Keratinocyte (primary cell): ENCODE results near the gene NR6A1. TPM values are rescaled to one million over a fixed set of nuclear protein-coding genes. Genes with fewer than 3 reads are reported as not detected.

Experiments used
- DNase-seq: peaks from one replicate; pipeline ENCODE4 v3.0.0-alpha.2; 2011; ENCODE audit warnings: low read depth, missing footprints, low spot score
- FAIRE-seq: peaks from 2 replicates; lab custom pipeline; 2011; peaks lifted over from hg19 to GRCh38; lab: Jason Lieb, UNC
- H2AFZ ChIP-seq: 2 replicates; pipeline ENCODE4 v1.6.0; 2012; ENCODE audit warnings: low read length, control low read depth, inconsistent platforms; ENCODE audit not compliant: control insufficient read depth
- H3K27ac ChIP-seq: 2 replicates; pipeline ENCODE4 v1.5.1; 2011; ENCODE audit warnings: low read length; ENCODE audit not compliant: control insufficient read depth, insufficient read depth
- H3K27me3 ChIP-seq: 3 replicates; pipeline ENCODE4 v1.6.0; 2011; ENCODE audit warnings: low read length; ENCODE audit not compliant: control insufficient read depth, insufficient read depth; ENCODE audit errors: extremely low read depth
- H3K36me3 ChIP-seq, 2 experiments: 2 replicates in 1 of 2; 3 replicates in 1 of 2; pipeline ENCODE4 v1.5.1; 2011; ENCODE audit warnings: low read length in 2 of 2, mild to moderate bottlenecking in 1 of 2; ENCODE audit not compliant: control insufficient read depth in 2 of 2, insufficient read depth in 2 of 2; ENCODE audit errors: extremely low read depth in 1 of 2
- H3K4me1 ChIP-seq: 3 replicates; pipeline ENCODE4 v1.5.1; 2011; ENCODE audit warnings: low read length; ENCODE audit not compliant: control insufficient read depth, insufficient read depth; ENCODE audit errors: extremely low read depth
- H3K4me2 ChIP-seq: 3 replicates; pipeline ENCODE4 v1.6.0; 2011; ENCODE audit warnings: low read depth, low read length; ENCODE audit not compliant: control insufficient read depth, insufficient read depth; ENCODE audit errors: extremely low read depth
- H3K4me3 ChIP-seq, 3 experiments: fragments of 200-600 bp in 1 of 3; sonication (generic) in 1 of 3; 2 replicates in 2 of 3; 3 replicates in 1 of 3; pipeline ENCODE4 v1.5.1; 2011 to 2016; ENCODE audit warnings: low read length in 3 of 3, mild to moderate bottlenecking in 3 of 3, control low read depth in 2 of 3, inconsistent platforms in 1 of 3, low read depth in 1 of 3, mixed read lengths in 1 of 3, mixed run types in 1 of 3, moderate library complexity in 1 of 3; ENCODE audit not compliant: control insufficient read depth in 2 of 3, insufficient read depth in 2 of 3; ENCODE audit errors: extremely low read depth in 1 of 3
- H3K79me2 ChIP-seq: 2 replicates; pipeline ENCODE4 v1.6.0; 2012; ENCODE audit warnings: low read length; ENCODE audit not compliant: control insufficient read depth, insufficient read depth
- H3K9ac ChIP-seq: 3 replicates; pipeline ENCODE4 v1.6.0; 2011; ENCODE audit warnings: low read length; ENCODE audit not compliant: control insufficient read depth, insufficient read depth; ENCODE audit errors: extremely low read depth
- H3K9me1 ChIP-seq: 3 replicates; pipeline ENCODE4 v1.6.0; 2011; ENCODE audit warnings: low read length; ENCODE audit not compliant: control insufficient read depth, insufficient read depth; ENCODE audit errors: extremely low read depth
- H3K9me3 ChIP-seq: 2 replicates; pipeline ENCODE4 v1.5.1; 2012; ENCODE audit warnings: low read depth, low read length; ENCODE audit not compliant: control insufficient read depth
- H4K20me1 ChIP-seq: 3 replicates; pipeline ENCODE4 v1.6.0; 2011; ENCODE audit warnings: low read length; ENCODE audit not compliant: control insufficient read depth, insufficient read depth; ENCODE audit errors: extremely low read depth
- CTCF ChIP-seq, 3 experiments: IDR thresholded peaks in 1 of 3; conservative IDR thresholded peaks in 1 of 3; optimal IDR thresholded peaks in 1 of 3; 2 replicates in 2 of 3; 3 replicates in 1 of 3; pipeline versions ENCODE3 to v1.5.1; 2011; ENCODE audit warnings: low read length in 3 of 3, mild to moderate bottlenecking in 3 of 3, moderate library complexity in 2 of 3, control low read depth in 1 of 3, inconsistent platforms in 1 of 3; ENCODE audit not compliant: insufficient read depth in 2 of 3; ENCODE audit errors: extremely low read depth in 1 of 3
- EZH2 ChIP-seq: IDR thresholded peaks from one replicate; pipeline ENCODE4 v1.6.1; 2012; ENCODE audit warnings: inconsistent platforms, mild to moderate bottlenecking, low read length, moderate library complexity
- dilution Hi-C: fragments of 300-500 bp; cut with MboI; formaldehyde crosslinking; loops from one replicate; pipeline ENCODE4 v1.7.0; 2020; ENCODE audit warnings: low sequenced_read_pairs; ENCODE audit not compliant: extremely low pct_ligation_motif_present
- polyA plus RNA-seq, 5 experiments: library from polyadenylated mRNA; depleted of rRNA in 3 of 5; stranded (reverse) in 3 of 5; stranded (forward) in 1 of 5; unstranded in 1 of 5; fragments of >200 nt; gene quantifications; 1 replicate in 1 of 5; 2 replicates in 3 of 5; 3 replicates in 1 of 5; pipeline versions ENCODE4 v1.2.1 to v1.2.3, GENCODE V29; 2011 to 2012; ENCODE audit warnings: missing spikeins in 2 of 5, low read depth in 1 of 5, low replicate concordance in 1 of 5

NR6A1 gene
- polyA plus RNA-seq, 1 donor (not counting 4 experiments of a cell fraction or from before 2014, with no cell fraction given), result 1.8 TPM

GRCh38 chr9:124541824-124542223, 229.3 kb downstream of the NR6A1 start:
- Histone ChIP-seq H3K9me3 (no peaks in the 10 kb centered on the region), H3K9me1 (no peaks in the 10 kb centered on the region), H3K27ac (no peak overlapping the region), H3K4me1 (peaks cover 5% of the 10 kb centered on the region), H2AFZ (no peak overlapping the region), H4K20me1 (no peaks in the 10 kb centered on the region), H3K27me3 (no peaks in the 10 kb centered on the region), H3K36me3 (no peaks in the 10 kb centered on the region), H3K79me2 (no peaks in the 10 kb centered on the region), H3K4me2 (no peak overlapping the region), H3K9ac (no peak overlapping the region), H3K4me3 (no peak overlapping the region)
- no peak for DNase-seq
- dilution Hi-C loops, result loop anchor here (25.0 kb wide), 1 partner anchor 155 kb away; no protein-coding TSS in a partner anchor
- TF ChIP-seq CTCF (optimal IDR thresholded peaks at IDR 0.05 in 1 of 3, IDR thresholded peaks at IDR 0.05 in 1 of 3, conservative IDR thresholded peaks at IDR 0.05 in 1 of 3; ENCODE audit: extremely low read depth in 1 of 3, insufficient read depth in 2 of 3, low read length in 3 of 3) (no peak), EZH2 (no peak)
- FAIRE-seq, result no peak

GRCh38 chr9:124537926-124538325, 233.2 kb downstream of the NR6A1 start:
- no peak overlapping the region for H3K9ac ChIP-seq
- no peak for FAIRE-seq
- TF ChIP-seq EZH2 (no peak), CTCF (optimal IDR thresholded peaks at IDR 0.05 in 1 of 3, IDR thresholded peaks at IDR 0.05 in 1 of 3, conservative IDR thresholded peaks at IDR 0.05 in 1 of 3; ENCODE audit: extremely low read depth in 1 of 3, insufficient read depth in 2 of 3, low read length in 3 of 3) (no peak)
- H3K4me3 ChIP-seq, result no peak overlapping the region
- H2AFZ ChIP-seq, result no peak overlapping the region
- H3K9me3 ChIP-seq, result no peaks in the 10 kb centered on the region
- no peak overlapping the region for H3K27ac ChIP-seq
- dilution Hi-C loops, result loop anchor here (25.0 kb wide), 1 partner anchor 151 kb away; no protein-coding TSS in a partner anchor
- peaks cover 5% of the 10 kb centered on the region for H3K4me1 ChIP-seq
- H3K36me3 ChIP-seq, result no peaks in the 10 kb centered on the region
- no peaks in the 10 kb centered on the region for H3K27me3 ChIP-seq
- DNase-seq, result no peak
- no peak overlapping the region for H3K4me2 ChIP-seq
- H4K20me1 ChIP-seq, result no peaks in the 10 kb centered on the region
- H3K9me1 ChIP-seq, result no peaks in the 10 kb centered on the region
- no peaks in the 10 kb centered on the region for H3K79me2 ChIP-seq
